Iris pigment epithelial cell (primary cell): Measurements from ENCODE around the gene ATG3.
"Not testable (repeated sequence)": the region's sequence is repeated elsewhere in the genome, so short reads cannot be mapped to it uniquely, and the experiment has no call there.

Source experiments
- DNase-seq: peaks from one replicate; pipeline ENCODE4 v3.0.0-alpha.2; 2011; ENCODE audit warnings: low read depth

The ATG3 gene

GRCh38 chr3:112561734-112562529 is at the start of gene ATG3, which contains the start of gene SLC35A5:
TSS of gene ATG3 (minus strand) at chr3:112561962. CDS start at chr3:112561528, 434 bp downstream.
TSS of gene SLC35A5 (plus strand) at chr3:112562045. CDS start at chr3:112563404, 1,359 bp downstream.
- DNase-seq, result peak; percentile 99

DNA sequence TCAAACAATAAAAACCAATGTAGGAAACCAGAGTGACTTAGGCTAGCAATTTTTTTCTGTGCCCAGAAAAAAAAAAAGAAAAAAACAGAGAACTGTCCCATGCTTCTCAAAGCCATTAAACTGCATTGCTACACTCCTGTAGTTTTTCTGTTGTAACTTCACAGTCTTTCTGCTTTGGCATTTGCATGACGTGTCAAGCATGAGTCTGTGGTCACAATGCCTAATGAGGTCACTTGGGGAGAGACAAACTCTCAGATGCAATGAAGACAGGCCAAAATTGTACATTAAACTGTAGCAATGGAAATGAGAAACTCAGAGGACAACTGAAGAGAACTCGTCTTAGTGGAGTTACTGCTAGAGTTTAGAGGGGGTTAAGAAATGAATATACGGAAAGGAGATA is 48.4 kb upstream of the ATG3 start:
- peak; percentile 35 for DNase-seq

DNA sequence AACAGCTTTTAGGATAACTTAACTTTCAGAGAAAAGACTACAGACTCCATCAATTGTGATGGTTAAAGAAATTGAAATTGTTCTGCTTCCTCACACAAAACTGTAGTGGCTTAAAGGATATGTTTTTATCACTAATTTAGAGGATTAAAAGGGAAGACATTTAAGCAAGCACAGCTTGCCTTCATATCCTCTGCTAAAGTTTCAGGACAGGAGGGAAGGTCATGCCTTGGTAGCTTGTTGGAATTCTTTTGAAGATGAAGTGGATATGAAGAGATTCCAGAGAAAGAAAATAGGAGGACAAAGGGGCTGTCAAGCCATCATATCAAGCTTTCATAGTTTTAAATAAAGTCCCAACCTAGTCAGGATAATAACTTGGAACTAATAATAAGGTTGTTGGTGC is 46.1 kb upstream of the ATG3 start:
- DNase-seq, result no peak

- no peak for DNase-seq
Measured at GRCh38 chr3:112606098-112606497, 44.3 kb upstream of the ATG3 start.

DNA sequence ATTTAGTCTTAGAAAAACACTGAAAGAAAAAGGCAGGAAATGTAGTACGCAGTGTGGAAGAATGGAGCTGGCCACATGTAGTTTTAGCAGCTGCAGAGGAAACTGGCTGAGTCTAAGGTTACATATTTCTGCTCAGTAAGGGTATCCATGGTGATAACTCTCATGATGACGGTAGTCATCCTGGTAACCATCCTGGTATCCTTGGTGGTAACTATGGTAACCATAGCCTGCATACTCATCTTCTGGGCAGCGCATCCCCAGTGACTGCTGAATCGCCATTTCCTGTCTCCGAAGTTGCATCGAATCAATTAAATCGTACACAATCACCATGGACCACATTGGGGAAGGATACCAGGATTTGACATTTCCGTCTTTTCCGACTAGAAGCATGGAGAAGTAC is 43.5 kb upstream of the ATG3 start:
- peak; percentile 99 for DNase-seq

DNA sequence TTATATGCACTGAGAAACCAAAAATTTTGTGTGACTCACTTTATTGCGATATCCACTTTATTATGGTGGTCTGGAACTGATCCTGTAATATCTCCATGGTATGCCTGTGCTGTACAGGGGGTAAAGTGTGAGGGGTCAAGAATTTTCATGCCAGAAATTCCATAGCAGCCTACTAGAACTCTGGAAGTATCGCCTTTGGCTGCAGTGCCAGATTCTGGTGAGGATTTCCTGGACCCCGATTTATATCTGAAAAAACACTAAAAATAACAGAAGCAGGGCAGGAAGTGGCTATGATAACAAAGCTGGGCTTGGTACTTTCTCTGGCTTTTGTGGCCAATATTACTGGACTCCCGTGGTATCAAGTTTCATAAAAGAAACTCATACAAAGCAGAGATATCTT is 42.8 kb upstream of the ATG3 start:
- peak; percentile 96 for DNase-seq

- peak; percentile 18 for DNase-seq
Measured at GRCh38 chr3:112602217-112602838, 40.6 kb upstream of the ATG3 start.

DNA sequence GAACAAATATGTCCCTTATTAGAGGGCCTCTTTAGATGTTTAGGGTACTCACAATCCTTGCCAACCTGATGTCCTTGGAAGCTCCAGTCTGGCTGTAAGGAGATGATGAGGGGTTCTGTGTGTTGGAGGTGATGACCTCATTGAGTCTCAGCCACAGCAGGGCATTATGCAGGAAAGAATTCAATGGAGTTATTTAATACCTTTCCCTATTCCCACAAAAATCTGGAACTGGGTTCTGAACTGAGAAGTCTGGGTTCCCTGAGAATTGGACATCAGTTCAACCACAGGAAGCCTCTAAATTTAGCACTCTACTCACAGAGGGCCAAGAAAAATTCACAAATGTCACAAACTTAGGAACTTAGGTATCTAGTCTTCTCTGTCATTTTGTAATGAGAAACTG is 37.0 kb upstream of the ATG3 start:
- DNase-seq, result no peak

- DNase-seq, result no peak
Measured at GRCh38 chr3:112597945-112598344, 36.2 kb upstream of the ATG3 start.

GRCh38 chr3:112594856-112595255 is 33.1 kb upstream of the ATG3 start:
- DNase-seq, result no peak

- no peak for DNase-seq
Measured at GRCh38 chr3:112593258-112593657, 31.5 kb upstream of the ATG3 start.

DNA sequence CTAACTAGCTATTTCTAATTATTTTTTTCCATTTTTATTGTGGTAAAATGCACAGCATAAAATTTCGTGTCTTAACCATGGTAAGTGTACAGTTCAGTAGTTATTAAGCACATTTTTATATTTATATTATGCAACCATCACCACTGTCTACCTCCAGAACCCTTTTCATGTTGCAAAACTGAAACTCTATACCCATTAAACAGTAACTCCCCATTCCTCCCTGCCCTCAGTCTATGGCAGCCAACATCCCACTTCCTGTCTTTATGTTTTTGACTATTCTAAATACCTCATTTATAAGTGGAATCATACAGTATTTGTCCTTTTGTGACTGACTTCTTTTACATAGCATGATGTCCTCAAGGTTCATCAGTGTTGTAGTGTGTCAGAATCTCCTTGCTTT is 25.6 kb upstream of the ATG3 start:
- DNase-seq, result peak; percentile 31

DNA sequence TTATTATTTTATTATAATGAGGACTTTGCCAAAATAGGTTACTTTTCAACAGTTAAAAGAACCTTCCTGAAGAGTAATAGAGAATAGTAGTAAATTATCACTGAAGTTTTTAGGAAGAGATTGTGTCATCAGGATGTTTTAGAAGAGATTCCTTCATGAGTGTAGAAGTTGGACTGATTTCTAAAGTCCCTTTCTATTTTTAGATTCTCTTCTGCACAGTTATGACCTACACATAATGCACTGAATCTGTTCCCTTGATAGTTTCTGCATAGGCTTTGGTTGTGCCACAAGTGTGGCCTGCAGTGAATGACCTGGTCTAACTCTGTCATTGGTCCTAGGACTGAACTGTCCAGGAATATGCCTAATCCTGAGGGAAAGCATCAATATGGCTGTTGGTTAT is 24.0 kb upstream of the ATG3 start:
- no peak for DNase-seq

- DNase-seq, result no peak
Measured at GRCh38 chr3:112583105-112583504, 21.3 kb upstream of the ATG3 start.

DNA sequence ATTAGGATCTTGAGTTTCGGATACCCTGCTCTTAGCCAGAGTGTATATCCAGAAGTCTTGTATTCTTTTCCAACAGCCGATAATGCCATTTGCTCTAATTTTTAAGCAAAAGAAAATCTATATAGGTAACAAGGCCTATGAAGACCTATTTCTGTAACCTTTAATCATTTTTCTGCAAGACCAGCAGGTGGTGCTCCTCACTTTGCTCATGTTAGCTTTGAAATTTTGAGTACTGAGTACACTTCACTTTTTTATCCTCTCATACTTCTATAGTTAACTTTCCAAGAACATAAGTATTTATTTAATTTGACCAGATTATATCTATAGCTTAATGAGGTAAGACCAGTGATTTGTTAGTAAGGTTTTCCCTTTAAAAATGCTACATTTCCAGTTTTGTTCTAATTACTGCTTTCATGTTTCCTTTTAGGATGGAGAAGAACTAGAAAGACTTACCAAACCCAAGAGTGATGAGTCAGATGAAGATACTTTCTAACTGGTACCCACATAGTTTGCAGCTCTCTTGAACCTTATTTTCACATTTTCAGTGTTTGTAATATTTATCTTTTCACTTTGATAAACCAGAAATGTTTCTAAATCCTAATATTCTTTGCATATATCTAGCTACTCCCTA is 20.6 kb upstream of the ATG3 start:
- DNase-seq, result peak; percentile 82

GRCh38 chr3:112579697-112580096 is 17.9 kb upstream of the ATG3 start:
- peak; percentile 69 for DNase-seq

GRCh38 chr3:112579232-112579631 is 17.5 kb upstream of the ATG3 start:
- no peak for DNase-seq

GRCh38 chr3:112572701-112573100 is 10.9 kb upstream of the ATG3 start:
- DNase-seq, result no peak

DNA sequence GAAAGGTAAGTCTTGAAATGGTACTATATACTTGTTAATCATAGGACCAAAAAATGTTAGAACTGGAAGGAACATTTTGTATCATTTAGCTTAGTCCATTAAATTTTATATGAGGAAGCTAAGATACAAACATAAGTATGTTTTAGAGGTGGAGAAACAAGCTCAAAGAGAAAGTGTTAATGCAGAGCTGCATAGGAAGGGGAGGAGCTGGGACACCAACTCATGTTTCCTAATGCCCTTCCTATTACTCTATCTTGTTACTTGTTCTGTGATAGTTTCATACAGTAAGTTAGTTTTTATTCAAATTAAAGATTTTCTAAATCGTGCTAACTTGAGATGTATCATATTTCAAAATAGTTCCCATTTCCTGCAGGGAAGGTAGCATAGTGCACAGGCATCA is 7.5 kb upstream of the ATG3 start:
- DNase-seq, result peak; percentile 35

DNA sequence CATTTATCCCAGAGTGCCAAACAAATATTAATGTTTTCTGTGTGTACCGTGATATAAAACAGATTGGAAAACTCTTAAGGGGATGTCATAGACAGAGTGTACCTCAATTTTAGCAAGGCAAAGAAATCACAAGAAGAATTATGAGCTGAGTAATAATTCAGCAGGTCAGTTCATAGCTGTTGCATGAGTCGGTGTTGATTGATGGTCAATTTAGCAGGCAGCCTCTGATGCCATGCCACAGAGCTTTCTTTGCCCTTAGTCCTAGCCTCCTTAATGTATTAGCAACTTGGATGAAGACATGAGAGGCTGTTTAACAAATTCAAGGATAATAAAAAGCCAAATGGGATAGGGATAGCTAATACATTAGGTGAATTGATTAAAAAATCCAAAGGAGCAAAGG is 6.9 kb upstream of the ATG3 start:
- DNase-seq, result peak; percentile 59

DNA sequence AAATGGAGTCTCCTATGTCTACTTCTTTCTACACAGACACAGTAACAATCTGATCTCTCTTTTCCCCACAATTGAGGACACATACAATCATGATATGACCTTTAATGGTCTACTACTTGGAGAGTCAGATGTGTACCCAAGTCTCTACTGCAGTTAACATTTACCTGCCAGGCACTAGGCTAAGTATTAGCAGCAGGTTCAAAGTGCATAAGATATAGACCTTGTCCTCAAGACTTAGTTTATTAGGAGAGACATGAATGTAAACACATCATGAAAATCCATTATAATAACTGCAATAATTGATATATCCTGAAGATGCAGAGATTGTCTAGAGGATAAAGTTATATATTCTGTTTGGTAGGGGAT is 3.2 kb upstream of the ATG3 start:
- DNase-seq, result no peak

GRCh38 chr3:112564247-112564939 is 2.6 kb upstream of the ATG3 start:
- DNase-seq, result not testable (repeated sequence)

DNA sequence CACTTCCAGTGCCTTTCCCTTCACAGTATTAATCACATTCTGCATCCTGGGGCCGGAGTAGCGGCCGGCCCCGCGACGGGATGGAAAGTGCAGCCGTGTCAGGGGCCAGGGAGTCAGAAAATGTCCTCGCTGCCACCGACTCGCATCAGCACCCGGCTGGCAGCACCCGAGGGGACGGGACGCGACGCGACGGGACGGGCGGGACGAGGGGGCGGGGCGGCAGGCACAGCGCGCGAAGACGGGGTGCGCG is 353 bp downstream of the ATG3 start:
- no peak for DNase-seq
